Activated CD8-positive, alpha-beta memory T cell treated with anti-CD3 and anti-CD28 coated beads for 24 hours (primary cell): Measurements from ENCODE around the gene ELAC2.
"Not testable (repeated sequence)": the region's sequence is repeated elsewhere in the genome, so short reads cannot be mapped to it uniquely, and the experiment has no call there.

ENCODE experiments used
- DNase-seq: peaks from one replicate; pipeline ENCODE4 v3.0.0-alpha.2; 2020

ELAC2 gene

GRCh38 chr17:12987120-12987519 is 30.7 kb downstream of the ELAC2 start:
- no peak for DNase-seq

- DNase-seq = no peak
Measured at GRCh38 chr17:12985431-12986293, 32.2 kb downstream of the ELAC2 start.

GRCh38 chr17:12983991-12984884 is 33.6 kb downstream of the ELAC2 start:
- no peak for DNase-seq

- no peak for DNase-seq
Measured at GRCh38 chr17:12982224-12982623, 35.6 kb downstream of the ELAC2 start.

DNA sequence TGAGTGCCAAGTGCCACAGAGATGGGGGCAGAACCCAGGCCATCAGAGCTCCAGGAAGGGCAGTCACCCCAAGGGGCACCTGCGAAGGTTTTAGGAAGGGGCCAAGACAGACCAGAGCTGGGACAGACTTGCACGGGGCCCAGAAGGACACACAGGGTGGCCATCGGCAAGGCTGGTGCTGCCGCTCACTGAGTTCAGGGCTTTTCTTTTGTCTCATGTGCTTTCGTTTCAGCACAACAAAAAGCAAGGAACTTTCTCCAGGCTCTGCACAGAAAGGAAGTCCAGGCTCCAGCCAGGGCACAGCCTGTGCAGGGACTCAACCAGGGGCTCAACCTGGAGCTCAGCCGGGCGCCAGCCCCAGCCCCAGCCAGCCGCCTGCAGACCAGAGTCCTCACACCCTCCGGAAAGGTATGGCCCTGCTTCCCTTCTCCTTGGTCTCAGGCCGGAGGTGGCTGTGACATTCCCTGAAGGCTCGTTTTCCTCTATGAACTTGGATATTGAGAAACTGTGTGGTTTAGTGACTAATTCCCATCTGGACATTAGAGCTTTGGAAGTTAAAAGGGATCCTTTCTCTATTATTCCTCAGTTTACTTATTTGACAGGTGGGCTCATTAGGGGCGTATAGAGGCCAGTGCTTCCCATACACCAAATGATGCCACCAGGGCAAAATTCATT is 37.9 kb downstream of the ELAC2 start:
- DNase-seq = no peak

- no peak for DNase-seq
Measured at GRCh38 chr17:12979246-12979645, 38.6 kb downstream of the ELAC2 start.

GRCh38 chr17:12978787-12979186 is 39.0 kb downstream of the ELAC2 start:
- DNase-seq = not testable (repeated sequence)

DNA sequence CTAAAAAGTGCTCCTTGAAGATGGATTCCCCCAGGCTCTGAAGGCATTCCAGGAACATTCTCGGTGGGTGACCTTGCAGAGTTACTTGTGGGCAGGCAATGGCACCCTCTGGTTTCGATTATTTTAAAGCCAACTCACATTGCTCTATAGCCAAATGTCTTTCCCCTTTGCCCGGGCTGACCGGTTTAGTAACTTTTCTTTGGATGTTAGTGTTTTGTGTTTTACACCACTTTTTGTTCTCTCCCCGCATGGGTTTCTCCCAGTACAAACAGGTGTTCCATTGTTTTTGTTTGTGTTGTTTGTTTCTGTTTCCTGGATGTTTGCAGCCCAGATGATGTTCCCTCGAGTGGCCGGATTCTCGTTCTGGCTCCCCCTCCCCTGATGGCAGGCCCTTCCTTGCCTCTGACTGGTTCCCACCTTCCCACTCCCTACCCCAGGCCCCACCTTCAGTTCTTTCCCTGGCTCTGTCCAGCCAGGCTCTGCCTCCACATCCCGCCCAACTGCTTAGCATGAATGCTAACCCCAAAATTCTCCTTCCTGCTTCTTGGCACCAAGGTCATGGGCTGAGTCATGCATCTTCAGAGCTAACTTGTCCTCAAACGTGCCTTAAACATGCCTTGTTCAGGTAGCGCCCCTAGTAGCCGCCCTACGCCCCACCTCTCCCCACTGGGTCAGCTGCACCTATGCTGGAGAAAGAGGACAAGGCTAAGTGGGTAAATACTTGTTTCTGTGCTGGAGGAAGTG is 40.6 kb downstream of the ELAC2 start:
- DNase-seq = no peak

DNA sequence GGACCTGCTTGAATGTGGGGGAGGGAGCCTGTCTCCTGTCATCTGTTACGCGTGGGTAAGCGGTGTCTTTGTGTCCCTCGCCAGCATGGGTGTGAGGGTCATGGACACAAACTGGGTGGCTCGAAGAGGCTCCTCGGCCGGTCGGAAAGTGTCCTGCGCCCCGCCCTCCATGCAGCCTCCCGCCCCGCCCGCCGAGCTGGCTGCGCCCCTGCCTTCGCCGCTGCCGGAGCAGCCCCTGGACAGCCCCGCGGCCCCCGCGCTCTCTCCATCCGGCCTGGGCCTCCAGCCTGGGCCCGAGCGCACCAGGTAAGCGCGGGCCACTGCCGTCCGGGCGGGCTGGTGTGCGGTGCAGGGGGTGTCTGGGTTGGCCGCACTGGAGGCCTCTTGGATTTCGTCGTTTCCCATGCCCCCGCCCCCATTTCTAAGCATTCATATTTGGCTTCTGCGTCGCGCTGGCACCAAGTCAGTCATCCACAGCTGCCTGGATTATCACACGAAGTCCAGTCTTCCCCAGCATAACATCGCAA is 43.8 kb downstream of the ELAC2 start:
- no peak for DNase-seq

DNA sequence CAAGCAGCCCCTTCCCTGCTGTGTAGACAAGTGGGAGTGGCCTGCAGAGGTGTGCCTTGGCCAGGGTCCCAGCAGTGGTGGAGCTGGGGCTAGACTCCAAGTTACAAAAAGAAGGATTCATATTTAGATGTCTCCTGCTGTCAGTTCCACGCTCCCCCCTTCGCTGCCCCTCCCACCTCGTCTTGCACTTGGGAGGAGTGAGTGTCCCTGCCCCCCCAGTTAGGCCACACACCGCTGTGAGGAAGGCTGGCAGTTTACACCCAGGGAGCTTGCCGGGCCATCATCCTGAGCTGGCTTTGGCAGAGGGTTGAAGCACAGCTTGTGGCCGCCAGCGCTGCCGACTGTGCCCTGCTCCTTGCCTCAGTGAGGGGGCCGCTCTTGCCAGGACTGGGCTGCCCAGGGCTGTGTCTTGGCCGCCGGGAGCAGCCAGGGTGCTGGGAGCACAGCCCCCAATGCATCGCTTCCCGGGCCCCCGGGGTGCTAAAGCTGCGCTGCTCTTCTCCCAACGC is 44.3 kb downstream of the ELAC2 start:
- no peak for DNase-seq

- DNase-seq = no peak
Measured at GRCh38 chr17:12967962-12968361, 49.9 kb downstream of the ELAC2 start.

GRCh38 chr17:12966413-12966812 is 51.4 kb downstream of the ELAC2 start:
- no peak for DNase-seq

DNA sequence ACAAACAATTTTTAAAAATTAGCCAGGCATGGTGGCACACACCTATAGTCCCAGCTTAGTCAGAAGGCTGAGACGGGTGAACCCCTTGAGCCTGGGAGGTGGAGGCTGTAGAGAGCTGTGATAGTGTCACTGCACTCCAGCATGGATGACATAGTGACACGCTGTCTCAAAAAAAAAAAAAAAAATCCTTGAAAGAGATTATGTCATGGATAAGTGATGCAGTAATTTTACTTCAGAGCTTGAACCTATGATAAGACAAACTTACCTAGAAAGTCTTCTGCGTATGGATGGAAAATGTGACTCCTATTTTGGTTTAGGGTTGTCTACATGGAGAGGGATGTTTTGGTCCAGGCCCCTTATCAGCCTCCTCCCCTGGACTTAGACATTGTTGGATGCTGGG is 51.8 kb downstream of the ELAC2 start:
- DNase-seq = no peak

GRCh38 chr17:12964840-12965239 is 53.0 kb downstream of the ELAC2 start:
- DNase-seq = no peak

DNA sequence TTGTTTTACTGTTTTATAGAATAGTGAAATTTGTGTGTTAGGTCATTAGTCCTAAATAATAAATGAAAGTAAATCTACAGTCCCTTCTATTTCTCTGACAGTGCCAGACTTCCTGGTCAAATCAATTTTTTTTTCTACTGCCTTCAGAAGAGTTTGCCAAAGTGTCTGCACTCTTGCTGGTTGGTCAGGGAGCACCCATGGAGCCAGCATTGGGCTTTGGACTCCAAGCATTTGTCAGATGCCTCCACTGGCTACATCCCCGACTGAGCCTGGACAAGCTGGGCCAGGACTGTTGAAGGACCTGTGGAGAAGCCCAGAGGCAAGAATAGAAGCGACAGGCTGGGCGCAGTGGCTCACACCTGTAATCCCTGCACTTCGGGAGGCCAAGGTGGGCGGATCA is 53.7 kb downstream of the ELAC2 start:
- no peak for DNase-seq

- DNase-seq = no peak
Measured at GRCh38 chr17:12963505-12963904, 54.3 kb downstream of the ELAC2 start.

- no peak for DNase-seq
Measured at GRCh38 chr17:12961655-12962054, 56.2 kb downstream of the ELAC2 start.

DNA sequence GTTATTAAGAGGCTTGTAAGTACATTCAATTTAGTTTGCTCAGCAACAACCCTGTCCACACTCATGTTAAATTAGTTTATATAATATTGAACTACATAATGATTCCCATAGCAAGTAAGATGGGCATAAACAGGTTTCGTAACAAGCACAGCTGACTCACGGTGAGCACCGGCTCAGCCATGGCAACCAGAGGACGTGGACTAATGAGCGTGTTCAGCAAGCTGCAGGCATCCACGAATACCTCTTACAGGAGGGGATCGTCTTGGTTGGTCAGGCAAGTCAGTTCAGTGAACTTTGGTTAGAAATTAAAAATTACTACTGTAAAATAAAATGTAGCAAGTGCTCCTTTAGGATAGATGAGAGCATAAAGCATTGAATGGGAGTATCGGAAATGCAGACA is 58.4 kb downstream of the ELAC2 start:
- no peak for DNase-seq

DNA sequence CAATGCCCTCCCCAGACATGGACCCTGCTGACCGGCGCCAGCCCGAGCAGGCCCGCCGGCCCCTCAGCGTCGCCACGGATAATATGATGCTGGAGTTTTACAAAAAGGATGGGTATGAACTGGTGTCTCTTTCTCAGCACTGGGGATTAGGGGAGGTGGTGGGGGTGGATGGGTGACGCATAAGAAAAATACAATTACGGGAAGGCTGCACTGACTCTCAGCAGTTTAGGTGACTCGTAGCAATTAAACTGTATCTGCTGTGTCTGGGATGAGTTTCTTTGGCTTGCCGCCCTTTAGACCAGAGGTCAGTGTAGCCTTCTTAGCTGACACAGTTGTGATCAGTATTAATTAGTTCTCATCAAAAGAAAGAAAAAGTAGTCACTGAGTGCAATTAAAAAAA is 59.0 kb downstream of the ELAC2 start:
- DNase-seq = no peak

DNA sequence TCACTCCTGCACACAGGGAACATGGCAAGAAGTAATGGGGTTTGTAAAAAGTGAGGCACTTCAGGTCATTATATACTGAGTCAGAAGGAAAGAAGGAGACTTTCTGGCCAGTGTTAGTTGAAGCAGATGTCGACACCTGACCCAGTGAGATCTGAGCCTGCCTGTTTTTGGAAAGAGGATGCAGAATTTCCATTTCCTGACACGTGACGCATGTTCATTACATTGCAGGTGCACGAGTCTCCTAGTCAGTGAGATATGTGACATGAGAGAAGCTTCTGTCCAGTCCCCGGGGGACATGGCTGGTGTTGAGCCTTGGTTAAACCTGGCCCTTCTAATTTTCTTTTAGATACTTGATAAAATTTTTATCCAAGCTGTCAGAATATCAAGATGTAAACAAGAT is 62.3 kb downstream of the ELAC2 start:
- DNase-seq = no peak

- no peak for DNase-seq
Measured at GRCh38 chr17:12953156-12953555, 64.7 kb downstream of the ELAC2 start.

- DNase-seq = no peak
Measured at GRCh38 chr17:12952012-12952411, 65.8 kb downstream of the ELAC2 start.
